Suprapubic skin (tissue), 3 donors: ENCODE data around the gene TMEM60.

Experiments
- EP300 ChIP-seq: sonication (generic); formaldehyde crosslinking; IDR thresholded peaks from one replicate; pipeline ENCODE4 v1.6.1; 2017; ENCODE audit warnings: antibody characterized with exemption
- TF ChIP-seq, protein P1 (sequence below), 2 donors: fragments of 200-600 bp in 1 of 2; fragments of 450-650 bp in 1 of 2; sonication (generic) in 1 of 2; IDR thresholded peaks; one replicate each; pipeline ENCODE4 v1.5.1; 2016 to 2019; ENCODE audit warnings: antibody characterized with exemption in 2 of 2, mild to moderate bottlenecking in 1 of 2, moderate library complexity in 1 of 2

DNA sequence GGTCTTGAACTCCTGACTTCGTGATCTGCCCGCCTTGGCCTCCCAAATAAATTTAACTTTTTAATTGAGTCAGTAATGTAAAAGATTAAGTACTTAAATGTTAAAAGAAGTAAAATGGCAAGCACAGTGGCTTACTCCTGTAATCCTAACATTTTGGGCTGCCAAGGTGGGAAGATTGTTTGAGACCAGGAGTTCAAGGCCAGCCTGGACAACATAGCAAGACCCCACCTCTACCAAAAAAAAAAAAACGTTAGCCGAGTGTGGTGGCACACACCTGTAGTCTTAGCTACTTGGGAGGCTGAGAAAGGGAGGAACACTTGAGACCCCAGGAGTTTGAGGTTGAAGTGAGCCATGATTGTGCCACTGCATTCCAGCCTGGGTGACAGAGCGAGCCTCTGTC is 26.4 kb upstream of the TMEM60 start:
- TF ChIP-seq, protein P1, sequence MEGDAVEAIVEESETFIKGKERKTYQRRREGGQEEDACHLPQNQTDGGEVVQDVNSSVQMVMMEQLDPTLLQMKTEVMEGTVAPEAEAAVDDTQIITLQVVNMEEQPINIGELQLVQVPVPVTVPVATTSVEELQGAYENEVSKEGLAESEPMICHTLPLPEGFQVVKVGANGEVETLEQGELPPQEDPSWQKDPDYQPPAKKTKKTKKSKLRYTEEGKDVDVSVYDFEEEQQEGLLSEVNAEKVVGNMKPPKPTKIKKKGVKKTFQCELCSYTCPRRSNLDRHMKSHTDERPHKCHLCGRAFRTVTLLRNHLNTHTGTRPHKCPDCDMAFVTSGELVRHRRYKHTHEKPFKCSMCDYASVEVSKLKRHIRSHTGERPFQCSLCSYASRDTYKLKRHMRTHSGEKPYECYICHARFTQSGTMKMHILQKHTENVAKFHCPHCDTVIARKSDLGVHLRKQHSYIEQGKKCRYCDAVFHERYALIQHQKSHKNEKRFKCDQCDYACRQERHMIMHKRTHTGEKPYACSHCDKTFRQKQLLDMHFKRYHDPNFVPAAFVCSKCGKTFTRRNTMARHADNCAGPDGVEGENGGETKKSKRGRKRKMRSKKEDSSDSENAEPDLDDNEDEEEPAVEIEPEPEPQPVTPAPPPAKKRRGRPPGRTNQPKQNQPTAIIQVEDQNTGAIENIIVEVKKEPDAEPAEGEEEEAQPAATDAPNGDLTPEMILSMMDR (IDR thresholded peaks at IDR 0.05) = no peak
- no peak for TF ChIP-seq EP300
